ENCODE data around the gene SSTR3. TPM values are rescaled to one million over a fixed set of nuclear protein-coding genes. Genes with fewer than 3 reads are reported as not detected.
"Not testable (repeated sequence)": the region's sequence is repeated elsewhere in the genome, so short reads cannot be mapped to it uniquely, and the experiment has no call there.

SSTR3 gene
- total RNA-seq, 8 experiments from 2014 or later, result 0.09 to 1.1 (median 0.25) TPM; not detected in 1

DNA sequence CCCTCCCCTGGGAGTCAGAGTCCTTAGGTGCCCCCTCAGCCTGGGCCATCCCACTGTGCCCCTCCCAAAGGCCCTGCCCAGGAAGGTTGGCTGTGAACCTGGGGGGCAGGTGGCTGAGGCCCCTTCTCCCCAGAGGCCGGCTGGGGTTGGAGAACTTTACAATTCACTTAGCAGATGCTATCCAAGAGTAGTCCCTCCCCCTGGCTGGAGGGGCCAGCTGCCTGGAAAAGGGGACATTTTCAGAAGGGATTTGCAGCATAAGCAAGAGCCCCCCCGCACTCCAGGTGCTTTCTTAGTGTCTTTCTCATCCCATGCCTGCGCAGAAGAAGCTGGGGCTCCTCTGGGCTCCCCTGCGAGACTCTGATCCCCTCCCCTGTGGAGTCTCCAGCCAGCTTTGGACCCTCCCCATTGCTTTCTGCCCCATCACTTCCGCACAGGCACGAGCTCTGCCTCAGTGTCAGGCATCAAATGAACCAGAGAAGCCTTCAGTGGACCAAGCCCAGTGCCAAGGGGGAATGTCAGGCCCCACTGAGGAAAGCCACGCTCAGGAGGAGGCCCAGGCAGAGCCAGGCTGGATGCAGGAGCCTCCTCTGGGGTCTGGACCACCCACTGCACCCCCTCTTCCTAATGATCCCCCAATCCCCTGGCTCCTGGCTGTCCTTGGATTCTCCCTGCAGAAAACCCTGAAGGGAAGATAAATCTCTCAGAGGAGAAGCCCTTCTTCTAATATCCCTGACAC lies 3.7 kb downstream of the SSTR3 start:
- in situ Hi-C loops (cut with MboI; ENCODE audit: low pct_unique_long_range_greater_than_20kb in 2 of 9, low sequenced_read_pairs in 9 of 9, unreplicated experiment in 9 of 9), result no loop called here

DNA sequence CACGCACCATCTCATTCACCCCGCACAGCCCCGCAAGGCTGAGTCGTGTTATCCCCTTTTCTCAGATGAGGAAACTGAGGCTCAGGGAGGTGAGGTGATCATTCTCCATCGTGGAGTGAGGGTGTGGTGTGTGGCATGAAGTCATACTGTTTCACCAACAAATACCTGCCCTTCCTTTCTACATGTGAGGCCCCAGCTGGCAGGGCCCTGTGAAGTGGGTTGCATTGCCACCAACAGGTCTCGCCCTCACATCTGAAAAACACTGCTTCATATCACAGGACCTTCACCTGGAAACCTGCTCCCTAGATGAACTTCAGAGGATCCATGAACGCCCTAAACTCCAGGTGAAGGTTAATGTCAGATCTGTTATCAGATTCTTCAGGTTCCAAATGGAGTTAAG lies 4.3 kb downstream of the SSTR3 start:
- in situ Hi-C loops (cut with MboI; ENCODE audit: low pct_unique_long_range_greater_than_20kb in 2 of 9, low sequenced_read_pairs in 9 of 9, unreplicated experiment in 9 of 9), result no loop called here
- Histone ChIP-seq H3K4me3 (no peak overlapping the region), H3K27ac (no peak overlapping the region), H3K4me1 (replicated peaks in 1 of 2) (peaks cover 30 to 33% of the 10 kb centered on the region in 2 donors)
- no peak for ATAC-seq (replicated peaks in 6 of 8)
- WGBS, 10 experiments, result 38 to 87% (median 58%) methylated on average over 1 to 4 of the region's 7 CpGs; no CpG with 5 or more reads in 4 of the 10 experiments

More for the DNA sequence above, 3.7 kb downstream of the SSTR3 start:
- H3K4me3 ChIP-seq, result no peak overlapping the region
- WGBS, 10 experiments, result 53 to 61% methylated on average over 3 of the region's 7 CpGs; no CpG with 5 or more reads in 8 of the 10 experiments
- no peak for ATAC-seq (replicated peaks in 6 of 8)
- peaks cover 29 to 30% of the 10 kb centered on the region in 2 donors for H3K4me1 ChIP-seq (replicated peaks in 1 of 2)
- H3K27ac ChIP-seq, result no peak overlapping the region

DNA sequence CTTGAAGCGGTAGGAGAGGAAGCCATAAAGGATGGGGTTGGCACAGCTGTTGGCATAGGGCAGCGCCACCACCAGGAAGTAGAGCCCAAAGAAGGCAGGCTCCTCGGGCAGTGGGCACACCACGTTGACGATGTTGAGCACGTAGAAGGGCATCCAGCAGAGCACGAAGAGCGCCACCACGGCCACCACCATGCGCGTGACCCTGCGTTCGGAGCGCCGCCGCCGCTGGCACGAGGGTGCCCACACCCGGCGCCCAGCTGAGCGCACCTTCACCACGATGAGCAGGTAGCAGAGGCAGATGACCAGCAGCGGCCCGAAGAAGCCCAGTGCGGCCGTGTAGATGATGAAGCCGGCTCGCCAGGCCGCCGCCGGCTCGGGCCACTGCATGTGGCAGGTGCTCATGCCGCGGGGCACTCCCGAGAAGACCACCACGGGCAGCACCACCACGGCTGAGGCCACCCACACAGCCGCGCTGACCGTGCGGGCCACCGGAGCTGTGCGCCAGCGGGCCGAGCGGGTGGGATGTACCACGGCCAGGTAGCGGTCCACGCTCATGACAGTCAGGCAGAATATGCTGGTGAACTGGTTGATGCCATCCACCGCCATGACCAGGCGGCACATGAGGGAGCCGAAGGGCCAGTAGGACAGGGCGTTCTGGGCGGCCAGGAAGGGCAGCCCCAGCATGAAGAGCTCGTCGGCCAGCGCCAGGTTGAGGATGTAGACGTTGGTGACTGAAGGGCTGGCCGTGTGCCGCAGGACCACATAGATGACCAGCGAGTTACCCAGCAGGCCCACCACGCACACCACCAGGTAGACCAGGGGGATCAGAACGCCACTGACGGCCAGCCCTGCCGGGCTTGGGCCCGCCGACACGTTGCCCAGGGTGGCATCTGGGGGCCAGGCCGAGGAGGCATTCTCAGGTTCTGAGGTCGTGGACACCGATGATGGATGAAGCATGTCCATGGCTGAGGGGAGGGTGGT lies 5.1 kb downstream of the SSTR3 start:
- no peak overlapping the region for H3K27ac ChIP-seq
- ATAC-seq (replicated peaks in 6 of 8), result no peak
- H3K4me3 ChIP-seq, result no peak overlapping the region
- in situ Hi-C loops (cut with MboI; ENCODE audit: low pct_unique_long_range_greater_than_20kb in 2 of 9, low sequenced_read_pairs in 9 of 9, unreplicated experiment in 9 of 9), result no loop called here
- H3K4me1 ChIP-seq (replicated peaks in 1 of 2), result peaks cover 26 to 29% of the 10 kb centered on the region in 2 donors
- WGBS, 10 experiments, result 20 to 97% (median 86%) methylated on average over 1 to 13 of the region's 71 CpGs; no CpG with 5 or more reads in 4 of the 10 experiments

DNA sequence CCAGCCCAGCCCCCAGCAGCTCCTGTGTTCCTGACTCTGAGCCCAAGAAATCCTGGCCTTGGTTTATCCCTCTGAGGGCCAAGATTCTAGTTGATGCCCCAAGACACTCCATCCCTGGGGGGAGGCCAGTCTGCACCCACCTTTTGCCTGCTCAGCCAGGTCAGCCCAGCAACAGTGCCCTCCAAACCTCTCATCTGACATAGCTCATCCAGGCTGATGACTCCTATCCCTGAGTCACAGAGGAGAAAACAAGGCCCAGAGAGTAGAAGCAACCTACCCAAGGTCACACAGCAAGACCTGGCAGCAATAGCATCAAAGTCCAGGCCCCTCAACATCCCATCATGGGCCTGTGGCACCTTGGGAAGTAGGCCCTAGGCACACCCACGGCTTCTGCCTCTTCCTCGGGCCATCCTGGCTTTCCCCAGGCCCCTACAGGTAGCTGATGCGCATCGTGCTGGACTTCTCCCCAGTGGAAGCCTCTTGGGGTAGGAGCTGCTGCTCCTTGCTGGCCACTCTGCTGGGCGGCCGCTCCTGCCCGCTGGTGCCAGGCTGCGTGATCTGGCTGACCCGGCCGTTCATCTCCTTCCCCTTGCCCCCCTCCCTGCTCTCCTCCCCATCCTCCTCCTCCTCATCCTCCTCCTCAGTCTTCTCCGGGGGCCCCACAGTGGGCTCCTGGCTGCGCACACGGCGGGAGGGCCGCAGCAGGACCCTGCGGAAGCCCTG lies 6.0 kb downstream of the SSTR3 start:
- Histone ChIP-seq H3K4me1 (replicated peaks in 1 of 2) (peaks cover 19 to 22% of the 10 kb centered on the region in 2 donors), H3K27ac (no peak overlapping the region), H3K4me3 (no peak overlapping the region)
- WGBS, 10 experiments, result 60 to 70% methylated on average over 1 to 4 of the region's 16 CpGs; no CpG with 5 or more reads in 8 of the 10 experiments
- no peak for ATAC-seq (replicated peaks in 6 of 8)
- in situ Hi-C loops (cut with MboI; ENCODE audit: low pct_unique_long_range_greater_than_20kb in 2 of 9, low sequenced_read_pairs in 9 of 9, unreplicated experiment in 9 of 9), result no loop called here

DNA sequence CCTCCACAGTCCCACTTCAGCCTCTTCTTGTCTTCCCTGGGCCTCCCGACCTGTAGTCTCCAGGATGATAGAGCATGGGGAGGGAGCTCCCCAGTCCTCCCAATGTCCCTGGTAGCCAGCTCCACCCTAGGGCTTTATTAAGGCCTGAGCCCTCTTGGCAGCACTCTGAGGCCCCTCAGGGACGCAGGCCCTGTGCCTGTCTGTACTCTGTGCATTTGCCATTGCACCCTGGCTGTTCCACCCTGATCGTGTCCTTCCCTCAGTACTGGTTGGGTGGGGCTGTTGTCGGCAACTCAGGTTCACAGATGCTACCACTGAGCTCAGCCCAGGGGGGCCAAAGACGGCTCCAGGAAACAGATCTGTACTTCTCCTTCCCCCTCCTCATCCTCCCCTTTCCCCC lies 7.2 kb downstream of the SSTR3 start:
- no peak overlapping the region for H3K27ac ChIP-seq
- ATAC-seq (replicated peaks in 6 of 8), result no peak
- H3K4me3 ChIP-seq, result no peak overlapping the region
- H3K4me1 ChIP-seq (replicated peaks in 1 of 2), result peaks cover 17 to 20% of the 10 kb centered on the region in 2 donors
- WGBS, 10 experiments, result 0 to 77% (median 57%) methylated on average over 1 to 3 of the region's 5 CpGs; no CpG with 5 or more reads in 6 of the 10 experiments
- in situ Hi-C loops (cut with MboI; ENCODE audit: low pct_unique_long_range_greater_than_20kb in 2 of 9, low sequenced_read_pairs in 9 of 9, unreplicated experiment in 9 of 9), result no loop called here

DNA sequence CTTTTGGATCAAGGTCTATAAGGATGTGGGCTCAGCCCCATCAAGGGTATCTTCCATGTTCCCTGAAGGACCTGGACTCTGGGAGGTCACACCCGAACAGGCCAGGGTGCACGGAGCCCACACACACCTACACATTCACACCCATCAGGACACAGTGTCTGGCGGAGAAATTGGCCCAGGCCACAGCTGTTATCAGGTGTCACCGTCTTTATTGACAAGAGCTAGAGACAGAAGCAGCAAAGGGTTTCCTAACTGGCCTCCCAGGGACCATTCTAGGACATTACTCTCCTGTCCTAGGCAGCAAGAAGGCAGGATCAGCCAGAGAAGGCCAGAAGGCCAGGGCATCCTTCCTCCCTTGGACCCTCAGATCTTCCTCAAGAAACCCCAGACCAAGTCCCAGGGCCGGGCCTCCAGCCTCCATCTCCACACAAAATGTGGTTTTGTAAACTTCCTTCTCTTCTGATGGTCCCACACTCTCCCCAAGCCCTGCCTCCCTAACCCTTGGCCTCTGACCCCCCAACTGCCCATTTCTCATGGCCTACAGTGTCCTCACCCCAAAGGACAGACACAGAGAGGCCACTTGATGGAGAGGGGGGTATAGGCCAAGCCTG lies 8.1 kb downstream of the SSTR3 start:
- Histone ChIP-seq H3K27ac (no peak overlapping the region), H3K4me3 (no peak overlapping the region), H3K4me1 (replicated peaks in 1 of 2) (peaks cover 18 to 20% of the 10 kb centered on the region in 2 donors)
- no peak for ATAC-seq (replicated peaks in 6 of 8)
- 60 to 100% (median 77%) methylated on average over 1 to 3 of the region's 5 CpGs; no CpG with 5 or more reads in 4 of the 10 experiments for WGBS, 10 experiments
- in situ Hi-C loops (cut with MboI; ENCODE audit: low pct_unique_long_range_greater_than_20kb in 2 of 9, low sequenced_read_pairs in 9 of 9, unreplicated experiment in 9 of 9), result no loop called here

DNA sequence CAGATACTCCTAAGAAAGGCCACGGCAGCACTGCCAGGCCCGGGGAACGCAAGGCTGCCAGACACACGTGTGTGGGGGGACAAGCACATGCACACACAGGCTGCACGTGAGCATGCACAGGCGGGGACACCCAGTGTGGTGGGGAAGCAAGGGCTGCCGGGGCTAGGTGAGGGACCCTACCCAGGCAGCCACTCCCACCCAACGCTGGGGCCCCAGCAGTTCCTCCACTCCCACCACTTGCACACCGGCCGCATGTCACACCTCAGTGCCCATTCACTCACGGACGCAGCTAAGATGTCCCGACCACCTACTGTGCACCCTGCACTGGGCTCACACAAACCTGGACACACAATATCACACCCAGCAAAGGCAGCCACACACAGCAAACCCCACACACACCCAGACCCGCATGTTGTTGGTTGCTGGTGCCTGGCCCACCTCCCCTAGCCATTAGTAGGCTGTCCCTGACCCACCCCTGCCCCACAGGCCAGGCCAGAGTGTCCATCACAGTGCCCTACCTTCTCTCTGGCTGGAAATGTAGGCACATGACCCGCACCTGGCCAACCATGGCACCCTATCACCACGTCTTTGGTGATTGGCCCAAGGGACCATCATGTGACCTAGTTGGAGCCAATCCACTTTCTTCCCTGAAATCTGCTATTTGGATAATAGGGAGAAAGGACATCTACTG lies 8.8 kb downstream of the SSTR3 start:
- no peak for ATAC-seq (replicated peaks in 6 of 8)
- 0 to 100% (median 92%) methylated on average over 1 to 5 of the region's 16 CpGs; no CpG with 5 or more reads in 5 of the 10 experiments for WGBS, 10 experiments
- no peak overlapping the region for H3K27ac ChIP-seq

DNA sequence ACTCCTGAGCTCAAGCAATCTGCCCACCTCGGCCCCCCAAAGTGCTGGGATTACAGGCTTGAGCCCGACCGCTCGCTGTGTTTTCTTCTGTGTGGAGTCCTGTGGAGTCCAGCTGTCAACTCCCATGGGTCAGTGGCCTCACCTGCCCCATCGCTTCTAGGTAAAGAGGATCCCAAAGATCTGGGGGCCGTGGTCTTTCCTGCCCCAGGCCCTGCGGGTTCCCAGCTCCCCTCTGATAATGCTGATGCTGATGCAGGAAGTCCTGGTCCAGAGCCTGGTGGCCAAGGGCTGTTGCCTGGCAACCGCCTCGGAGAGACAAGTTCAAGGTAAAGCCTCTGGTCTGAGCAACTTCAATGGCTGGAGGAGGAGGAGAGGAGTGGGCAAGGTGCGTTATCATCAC lies 9.6 kb downstream of the SSTR3 start:
- no peak overlapping the region for H3K4me3 ChIP-seq
- in situ Hi-C loops (cut with MboI; ENCODE audit: low pct_unique_long_range_greater_than_20kb in 2 of 9, low sequenced_read_pairs in 9 of 9, unreplicated experiment in 9 of 9), result no loop called here
- 50 to 94% (median 80%) methylated on average over 1 to 4 of the region's 10 CpGs; no CpG with 5 or more reads in 3 of the 10 experiments for WGBS, 10 experiments
- ATAC-seq (replicated peaks in 6 of 8), result no peak
- no peak overlapping the region for H3K27ac ChIP-seq
- H3K4me1 ChIP-seq (replicated peaks in 1 of 2), result peaks cover 11 to 16% of the 10 kb centered on the region in 2 donors

More for the DNA sequence above, 8.8 kb downstream of the SSTR3 start:
- Histone ChIP-seq H3K4me1 (replicated peaks in 1 of 2) (peaks cover 11 to 13% of the 10 kb centered on the region in 2 donors), H3K4me3 (no peak overlapping the region)
- in situ Hi-C loops (cut with MboI; ENCODE audit: low pct_unique_long_range_greater_than_20kb in 2 of 9, low sequenced_read_pairs in 9 of 9, unreplicated experiment in 9 of 9), result no loop called here

DNA sequence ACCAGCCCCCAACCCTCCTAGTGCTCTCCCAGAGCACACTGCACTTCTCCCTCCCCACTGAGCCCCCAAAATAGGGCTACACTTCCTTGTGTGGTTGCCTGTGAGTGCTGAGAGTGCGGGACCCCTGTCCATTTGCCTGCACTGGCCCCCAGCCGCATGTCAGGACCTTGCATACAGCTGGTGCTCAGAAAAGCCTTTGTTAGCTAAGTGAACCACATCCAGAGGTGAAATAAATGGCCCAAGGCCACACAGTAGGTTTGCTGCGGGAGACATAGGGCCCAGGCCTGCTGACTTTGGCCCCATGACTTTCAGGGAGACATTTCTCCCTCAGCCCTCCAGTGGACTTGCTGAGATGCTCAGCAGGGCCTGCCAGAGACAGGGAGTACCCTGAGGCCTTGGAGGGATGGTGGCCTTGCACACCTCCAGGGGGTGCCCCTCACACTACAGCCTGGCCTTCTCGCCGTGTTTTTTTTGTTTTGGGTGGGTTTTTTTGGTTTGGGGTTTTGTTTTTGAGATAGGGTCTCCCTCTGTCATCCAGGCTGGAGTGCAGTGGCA lies 10.2 kb downstream of the SSTR3 start:
- Histone ChIP-seq H3K4me1 (replicated peaks in 1 of 2) (peaks cover 11 to 22% of the 10 kb centered on the region in 2 donors), H3K27ac (no peak overlapping the region), H3K4me3 (no peak overlapping the region)
- in situ Hi-C loops (cut with MboI; ENCODE audit: low pct_unique_long_range_greater_than_20kb in 2 of 9, low sequenced_read_pairs in 9 of 9, unreplicated experiment in 9 of 9), result no loop called here
- no peak for ATAC-seq (replicated peaks in 6 of 8)
- 60 to 100% (median 90%) methylated on average over 1 of the region's 5 CpGs; no CpG with 5 or more reads in 4 of the 10 experiments for WGBS, 10 experiments

DNA sequence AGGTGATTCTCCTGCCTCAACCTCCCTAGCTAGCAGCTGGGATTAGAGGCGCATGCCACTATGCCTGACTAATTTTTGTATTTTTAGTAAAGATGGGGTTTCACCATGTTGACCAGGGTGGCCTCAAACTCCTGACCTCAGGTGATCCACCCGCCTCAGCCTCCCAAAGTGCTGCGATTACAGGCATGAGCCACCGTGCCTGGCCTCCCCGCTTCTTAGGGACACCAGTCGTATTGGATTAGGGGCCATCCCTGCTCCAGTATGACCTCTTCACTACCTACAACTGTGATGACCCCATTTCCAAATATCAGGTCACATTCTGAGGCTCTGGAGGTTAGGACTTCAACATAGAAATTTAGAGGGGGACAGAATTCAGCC lies 10.8 kb downstream of the SSTR3 start:
- H3K4me3 ChIP-seq; ATAC-seq (replicated peaks in 6 of 8); in situ Hi-C loops (cut with MboI; ENCODE audit: low pct_unique_long_range_greater_than_20kb in 2 of 9, low sequenced_read_pairs in 9 of 9, unreplicated experiment in 9 of 9); H3K27ac ChIP-seq: not testable (repeated sequence)
- 57 to 100% (median 90%) methylated on average over 1 to 3 of the region's 6 CpGs; no CpG with 5 or more reads in 6 of the 10 experiments for WGBS, 10 experiments
- H3K4me1 ChIP-seq (replicated peaks in 1 of 2), result peaks cover 11 to 24% of the 10 kb centered on the region in 2 donors

DNA sequence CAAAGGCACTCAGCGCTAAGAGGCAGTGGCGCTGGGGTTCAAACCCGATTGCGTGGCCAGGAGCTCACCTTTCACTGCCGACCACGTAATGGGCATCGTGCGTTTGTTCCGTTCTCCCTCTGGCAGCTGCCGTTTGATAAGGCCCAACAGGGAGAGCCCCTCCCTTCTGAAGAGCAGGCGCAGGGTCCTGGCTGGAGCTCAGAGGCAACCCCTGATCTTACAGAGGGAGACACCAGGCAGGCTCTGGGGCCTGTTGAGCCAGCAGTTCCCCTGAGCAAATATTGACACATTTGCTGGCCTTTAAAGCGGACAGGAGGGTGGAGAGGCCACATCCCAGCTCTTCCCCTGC lies 12.5 kb downstream of the SSTR3 start:
- in situ Hi-C loops (cut with MboI; ENCODE audit: low pct_unique_long_range_greater_than_20kb in 2 of 9, low sequenced_read_pairs in 9 of 9, unreplicated experiment in 9 of 9), result no loop called here

More for the DNA sequence above, 12.5 kb downstream of the SSTR3 start:
- Histone ChIP-seq H3K27ac (no peak overlapping the region), H3K4me3 (no peak overlapping the region), H3K4me1 (replicated peaks in 1 of 2) (peaks cover 11 to 24% of the 10 kb centered on the region in 2 donors)
- WGBS, 10 experiments, result 18 to 100% (median 50%) methylated on average over 1 to 10 of the region's 12 CpGs; no CpG with 5 or more reads in 5 of the 10 experiments
- ATAC-seq (replicated peaks in 6 of 8), result peak in 1 of 8 experiments; percentile 6

All from motor neuron (in vitro differentiated cells).